Measurements from ENCODE around the gene SLC6A1. TPM values are rescaled to one million over a fixed set of nuclear protein-coding genes. Genes with fewer than 3 reads are reported as not detected.

Gene SLC6A1
- total and polyA plus RNA-seq, 3 donors from 2014 or later = 13.9 to 14.7 (median 14.4) TPM

DNA sequence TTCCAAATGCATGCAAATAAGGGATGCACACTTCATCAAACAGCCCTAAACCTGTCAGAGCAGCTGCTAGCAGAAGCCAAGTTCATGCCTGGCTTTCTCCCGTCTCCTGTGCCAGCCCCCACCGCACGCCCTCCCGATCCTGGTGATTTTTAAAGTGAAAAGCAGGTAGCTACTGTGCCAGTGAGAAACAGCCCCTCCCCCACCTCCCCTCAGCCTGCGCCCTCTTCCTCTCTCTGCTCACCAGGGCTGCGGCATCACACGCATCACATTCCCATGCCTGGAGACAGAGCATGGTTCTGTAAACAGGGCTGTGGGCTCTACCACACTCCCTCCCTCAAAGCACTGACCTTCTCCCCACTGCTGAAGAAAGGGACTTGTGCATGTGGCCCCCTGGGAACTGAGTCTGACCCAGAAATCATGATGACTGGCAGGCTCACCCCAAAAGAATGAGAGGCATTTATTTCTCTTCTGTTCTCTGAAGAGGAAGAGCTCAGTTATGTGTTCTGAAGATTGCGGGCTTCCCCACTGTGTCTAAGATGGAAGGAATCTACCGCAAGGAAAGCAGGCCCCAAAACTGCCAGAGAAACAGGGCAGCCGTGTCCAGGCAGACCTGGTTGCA, 14.5 kb upstream of the SLC6A1 start:
- Histone ChIP-seq H3K27ac (no peak overlapping the region), H3K4me3 (no peak overlapping the region), H3K4me1 (no peaks in the 10 kb centered on the region), H3K27me3 (no peaks in the 10 kb centered on the region), H3K36me3 (ENCODE audit: low read depth, missing control alignments) (no peaks in the 10 kb centered on the region), H3K9me3 (no peaks in the 10 kb centered on the region)
- no peak for DNase-seq
- 76 to 89% methylated on average over 8 to 10 of the region's 10 CpGs for WGBS, 2 donors
- intact Hi-C loops (cut with DNase I; ENCODE audit: low total_unique reads) = no loop called here
- TF ChIP-seq, protein P1, sequence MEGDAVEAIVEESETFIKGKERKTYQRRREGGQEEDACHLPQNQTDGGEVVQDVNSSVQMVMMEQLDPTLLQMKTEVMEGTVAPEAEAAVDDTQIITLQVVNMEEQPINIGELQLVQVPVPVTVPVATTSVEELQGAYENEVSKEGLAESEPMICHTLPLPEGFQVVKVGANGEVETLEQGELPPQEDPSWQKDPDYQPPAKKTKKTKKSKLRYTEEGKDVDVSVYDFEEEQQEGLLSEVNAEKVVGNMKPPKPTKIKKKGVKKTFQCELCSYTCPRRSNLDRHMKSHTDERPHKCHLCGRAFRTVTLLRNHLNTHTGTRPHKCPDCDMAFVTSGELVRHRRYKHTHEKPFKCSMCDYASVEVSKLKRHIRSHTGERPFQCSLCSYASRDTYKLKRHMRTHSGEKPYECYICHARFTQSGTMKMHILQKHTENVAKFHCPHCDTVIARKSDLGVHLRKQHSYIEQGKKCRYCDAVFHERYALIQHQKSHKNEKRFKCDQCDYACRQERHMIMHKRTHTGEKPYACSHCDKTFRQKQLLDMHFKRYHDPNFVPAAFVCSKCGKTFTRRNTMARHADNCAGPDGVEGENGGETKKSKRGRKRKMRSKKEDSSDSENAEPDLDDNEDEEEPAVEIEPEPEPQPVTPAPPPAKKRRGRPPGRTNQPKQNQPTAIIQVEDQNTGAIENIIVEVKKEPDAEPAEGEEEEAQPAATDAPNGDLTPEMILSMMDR (IDR thresholded peaks at IDR 0.05) = no peak
- no peak for TF ChIP-seq POLR2A (IDR thresholded peaks at IDR 0.05)

DNA sequence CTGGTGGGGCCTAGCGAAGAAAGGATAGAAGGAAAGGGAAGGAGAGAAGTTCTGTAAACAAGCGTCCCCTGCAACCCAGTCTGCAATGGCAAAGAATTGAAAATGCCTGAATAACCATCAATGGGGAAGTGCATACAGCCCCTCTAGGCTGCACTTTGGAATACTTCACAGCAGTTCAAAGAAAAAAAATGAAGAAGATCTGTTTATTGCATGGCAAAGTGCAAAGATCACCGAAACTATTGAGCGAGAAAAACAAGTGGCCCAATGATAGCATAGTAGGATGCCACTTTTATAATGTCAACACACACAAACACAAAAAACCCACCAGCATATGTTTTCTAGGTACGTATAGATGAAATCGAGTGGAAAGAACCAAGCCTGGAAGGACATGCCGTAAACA, 13.6 kb upstream of the SLC6A1 start:
- Histone ChIP-seq H3K36me3 (ENCODE audit: low read depth, missing control alignments) (no peaks in the 10 kb centered on the region), H3K4me1 (no peaks in the 10 kb centered on the region), H3K9me3 (no peaks in the 10 kb centered on the region), H3K27me3 (no peaks in the 10 kb centered on the region), H3K4me3 (no peak overlapping the region), H3K27ac (no peak overlapping the region)
- no peak for DNase-seq
- intact Hi-C loops (cut with DNase I; ENCODE audit: low total_unique reads) = no loop called here
- TF ChIP-seq, protein P1 (IDR thresholded peaks at IDR 0.05) = no peak
- TF ChIP-seq POLR2A (IDR thresholded peaks at IDR 0.05) = no peak
- WGBS, 2 donors = 92 to 94% methylated on average over 7 of the region's 7 CpGs

DNA sequence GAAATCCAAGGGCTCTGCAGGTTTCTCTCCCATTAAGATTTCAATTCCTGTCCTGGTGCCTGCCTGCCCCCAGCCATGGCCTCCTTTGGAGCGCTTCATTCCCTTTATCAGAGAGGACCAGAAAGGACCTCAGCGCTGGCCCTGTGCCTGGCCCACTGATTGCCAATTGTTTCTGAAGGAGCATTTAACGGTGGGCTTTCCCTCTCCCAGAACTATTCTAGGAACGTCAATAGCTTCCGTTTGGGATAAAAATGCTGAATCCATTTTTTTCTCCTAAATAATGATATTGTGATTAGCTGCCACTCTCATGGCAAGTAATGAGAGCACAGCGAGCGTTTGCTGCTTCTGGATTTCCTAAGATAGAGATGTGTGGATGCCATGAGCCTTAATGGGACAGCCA, 12.2 kb upstream of the SLC6A1 start:
- no peak for DNase-seq
- Histone ChIP-seq H3K4me3 (no peak overlapping the region), H3K9me3 (no peaks in the 10 kb centered on the region), H3K4me1 (no peaks in the 10 kb centered on the region), H3K36me3 (ENCODE audit: low read depth, missing control alignments) (no peaks in the 10 kb centered on the region), H3K27ac (no peak overlapping the region), H3K27me3 (no peaks in the 10 kb centered on the region)
- WGBS, 2 donors = 62 to 76% methylated on average over 7 of the region's 7 CpGs
- no peak for TF ChIP-seq POLR2A (IDR thresholded peaks at IDR 0.05)
- TF ChIP-seq, protein P1 (IDR thresholded peaks at IDR 0.05) = no peak
- intact Hi-C loops (cut with DNase I; ENCODE audit: low total_unique reads) = no loop called here

DNA sequence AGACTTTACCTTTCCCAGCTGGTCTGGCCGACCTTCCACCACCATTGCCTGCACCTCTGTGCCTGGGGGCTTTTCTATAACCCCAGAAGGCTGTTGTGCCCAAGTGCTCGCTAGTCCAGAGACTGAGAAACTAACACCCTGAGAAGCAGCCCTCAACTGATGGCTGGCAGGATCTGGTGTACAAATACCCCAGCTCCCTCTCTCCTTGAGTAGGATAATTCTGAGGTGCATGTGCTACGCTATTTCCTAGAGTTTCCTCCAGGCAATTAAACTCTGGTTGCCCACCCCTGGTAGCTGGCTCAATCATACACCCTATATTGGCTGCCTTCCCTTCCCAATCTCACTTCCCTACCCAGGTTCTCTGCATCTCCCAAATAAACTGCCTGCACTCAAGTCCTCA, 11.5 kb upstream of the SLC6A1 start:
- H3K4me3 ChIP-seq = no peak overlapping the region
- no peaks in the 10 kb centered on the region for H3K27me3 ChIP-seq
- H3K9me3 ChIP-seq = no peaks in the 10 kb centered on the region
- no peak for DNase-seq
- no peak for TF ChIP-seq POLR2A (IDR thresholded peaks at IDR 0.05)
- TF ChIP-seq, protein P1 (IDR thresholded peaks at IDR 0.05) = no peak
- WGBS, 2 donors = 84 to 86% methylated on average over 3 of the region's 3 CpGs
- no peak overlapping the region for H3K27ac ChIP-seq
- no peaks in the 10 kb centered on the region for H3K4me1 ChIP-seq
- no peaks in the 10 kb centered on the region for H3K36me3 ChIP-seq (ENCODE audit: low read depth, missing control alignments)
- intact Hi-C loops (cut with DNase I; ENCODE audit: low total_unique reads) = no loop called here

DNA sequence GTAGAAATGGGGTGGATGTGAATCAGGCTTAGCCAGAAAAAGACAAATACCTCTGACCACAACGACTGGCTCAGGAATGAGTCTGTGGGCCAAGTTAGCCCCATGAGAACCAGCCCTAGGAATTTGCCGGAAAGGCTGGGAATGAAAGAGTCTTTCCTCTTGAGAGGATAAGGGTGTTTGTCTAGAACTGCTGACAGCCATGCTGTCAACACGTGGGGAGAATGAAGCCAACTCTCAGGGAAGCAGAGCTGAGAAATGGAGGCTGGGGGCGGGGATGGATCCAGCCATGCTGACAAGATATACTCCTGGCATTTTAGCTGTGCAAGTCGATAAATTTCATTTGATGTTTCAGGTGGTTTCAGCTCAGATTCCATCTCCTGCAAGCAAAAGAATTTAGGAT, 10.6 kb upstream of the SLC6A1 start:
- TF ChIP-seq, protein P1 (IDR thresholded peaks at IDR 0.05) = no peak
- no peak for TF ChIP-seq POLR2A (IDR thresholded peaks at IDR 0.05)
- intact Hi-C loops (cut with DNase I; ENCODE audit: low total_unique reads) = no loop called here
- H3K4me1 ChIP-seq = no peaks in the 10 kb centered on the region
- DNase-seq = no peak
- H3K27me3 ChIP-seq = no peaks in the 10 kb centered on the region
- H3K4me3 ChIP-seq = no peak overlapping the region
- H3K9me3 ChIP-seq = no peaks in the 10 kb centered on the region
- no peak overlapping the region for H3K27ac ChIP-seq
- WGBS, 2 donors = 59 to 67% methylated on average over 5 of the region's 5 CpGs
- no peaks in the 10 kb centered on the region for H3K36me3 ChIP-seq (ENCODE audit: low read depth, missing control alignments)
